HG03066 (cell line): ENCODE results near the gene PANX2.
"Not testable (repeated sequence)": the region's sequence is repeated elsewhere in the genome, so short reads cannot be mapped to it uniquely, and the experiment has no call there.

Source experiments
- ATAC-seq: cut with Tn5 transposase; IDR thresholded peaks from one replicate; pipeline ENCODE4 v1.9.1; 2021; ENCODE audit warnings: low read depth; ENCODE audit not compliant: unreplicated experiment

The PANX2 gene

DNA sequence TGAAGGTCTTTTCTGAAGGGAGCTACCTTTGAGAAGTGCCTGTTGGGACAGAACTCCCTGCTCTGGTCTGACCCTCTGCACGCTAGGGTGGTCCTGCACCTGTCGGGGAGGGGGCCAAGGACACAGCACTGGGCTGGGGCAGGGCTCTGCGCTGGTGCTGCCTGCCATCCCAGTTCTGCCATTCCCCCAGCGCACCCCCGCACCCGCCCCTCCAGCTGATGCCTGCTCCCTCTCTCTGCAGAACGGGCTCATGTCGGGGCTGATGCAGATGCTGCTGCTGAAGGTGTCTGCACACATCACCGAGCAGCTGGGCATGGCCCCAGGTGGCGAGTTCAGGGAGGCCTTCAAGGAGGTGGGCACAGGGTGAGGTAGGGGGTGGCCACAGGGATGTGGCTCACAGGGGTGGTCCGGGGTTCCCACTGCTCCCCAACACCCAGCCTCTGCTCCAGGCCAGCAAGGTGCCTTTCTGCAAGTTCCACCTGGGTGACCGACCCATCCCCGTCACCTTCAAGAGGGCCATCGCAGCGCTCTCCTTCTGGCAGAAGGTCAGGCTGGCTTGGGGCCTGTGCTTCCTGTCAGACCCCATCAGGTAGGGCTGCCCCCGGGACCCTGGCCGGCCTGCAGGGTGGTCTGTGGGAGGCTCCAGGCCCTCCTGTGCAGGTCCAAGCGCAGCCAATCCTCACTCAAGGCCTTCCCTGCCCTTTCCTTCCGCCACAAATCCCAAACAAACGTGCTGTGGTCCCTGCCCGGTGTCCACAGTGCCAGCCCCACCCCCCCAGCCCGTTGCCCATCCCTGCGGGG, 26.7 kb downstream of the PANX2 start:
- ATAC-seq = no peak

DNA sequence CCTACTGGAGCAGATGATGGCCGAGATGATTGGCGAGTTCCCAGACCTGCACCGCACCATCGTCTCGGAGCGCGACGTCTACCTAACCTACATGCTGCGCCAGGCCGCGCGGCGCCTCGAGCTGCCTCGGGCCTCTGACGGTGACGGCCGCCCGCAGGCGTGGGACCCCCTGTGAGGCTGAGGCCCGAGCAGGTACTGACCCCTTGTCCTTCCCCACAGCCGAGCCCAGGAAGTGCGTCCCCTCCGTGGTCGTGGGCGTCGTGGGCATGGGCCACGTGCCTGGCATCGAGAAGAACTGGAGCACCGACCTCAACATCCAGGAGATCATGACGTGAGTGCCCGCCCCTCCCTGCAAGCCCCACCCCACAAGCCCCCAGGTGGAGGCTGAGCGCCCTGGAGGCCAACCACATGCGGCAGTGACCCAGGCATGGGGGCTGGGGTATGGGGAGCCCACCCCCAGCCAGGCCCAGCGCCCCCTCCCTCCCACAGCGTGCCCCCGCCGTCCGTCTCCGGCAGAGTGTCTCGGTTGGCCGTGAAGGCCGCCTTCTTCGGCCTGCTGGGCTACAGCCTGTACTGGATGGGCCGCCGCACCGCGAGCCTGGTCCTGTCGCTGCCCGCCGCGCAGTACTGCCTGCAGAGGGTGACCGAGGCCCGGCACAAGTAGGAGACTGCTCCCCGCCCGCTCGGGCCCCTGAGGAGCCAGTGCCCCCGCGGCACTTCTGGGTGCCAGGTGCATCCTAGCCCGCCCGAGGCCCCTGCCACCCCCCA, 27.5 kb downstream of the PANX2 start:
- ATAC-seq = no peak

DNA sequence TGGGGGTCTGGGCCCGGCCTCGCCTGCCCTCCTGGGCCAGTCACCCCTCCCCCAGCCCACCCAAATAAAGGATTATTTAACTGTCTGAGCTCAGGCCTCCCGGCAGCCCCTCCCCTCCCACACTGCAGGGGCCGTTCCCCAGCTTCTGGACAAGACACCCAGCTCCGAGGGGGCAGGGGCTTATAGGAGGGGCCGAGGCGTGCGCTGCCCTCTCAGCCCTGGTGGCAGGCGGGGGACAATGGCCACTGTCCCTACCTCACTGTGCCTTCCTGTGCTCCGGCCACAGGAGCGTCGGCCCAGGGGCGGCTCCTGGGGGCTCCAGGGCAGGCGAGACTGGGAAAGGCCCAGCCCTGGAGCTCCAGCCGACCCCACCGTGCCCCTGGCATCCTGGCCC, 28.1 kb downstream of the PANX2 start:
- ATAC-seq = no peak

DNA sequence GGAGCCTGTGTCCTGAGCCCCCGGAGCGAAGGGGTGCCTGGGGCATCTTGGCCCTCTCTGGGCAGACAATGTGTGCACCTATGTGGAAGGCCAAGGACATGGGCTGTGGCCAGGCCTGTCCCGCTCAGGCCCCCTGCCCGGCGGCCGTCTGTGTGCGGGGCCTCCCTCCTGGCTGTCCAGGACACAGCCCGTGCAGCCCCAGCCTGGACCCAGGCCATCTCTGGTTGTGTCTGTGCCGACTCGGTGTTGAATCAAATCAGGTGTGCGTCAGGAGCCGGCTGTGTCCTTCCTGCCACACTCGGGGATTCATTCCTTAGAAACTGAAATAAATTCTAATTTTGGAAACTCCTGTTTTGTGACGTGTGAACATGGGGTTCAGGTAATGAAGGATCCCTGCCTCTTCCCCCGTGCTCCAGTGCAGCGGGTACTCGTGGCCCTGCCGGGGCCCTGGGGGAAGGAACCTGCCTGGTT, 28.8 kb downstream of the PANX2 start:
- ATAC-seq = no peak

DNA sequence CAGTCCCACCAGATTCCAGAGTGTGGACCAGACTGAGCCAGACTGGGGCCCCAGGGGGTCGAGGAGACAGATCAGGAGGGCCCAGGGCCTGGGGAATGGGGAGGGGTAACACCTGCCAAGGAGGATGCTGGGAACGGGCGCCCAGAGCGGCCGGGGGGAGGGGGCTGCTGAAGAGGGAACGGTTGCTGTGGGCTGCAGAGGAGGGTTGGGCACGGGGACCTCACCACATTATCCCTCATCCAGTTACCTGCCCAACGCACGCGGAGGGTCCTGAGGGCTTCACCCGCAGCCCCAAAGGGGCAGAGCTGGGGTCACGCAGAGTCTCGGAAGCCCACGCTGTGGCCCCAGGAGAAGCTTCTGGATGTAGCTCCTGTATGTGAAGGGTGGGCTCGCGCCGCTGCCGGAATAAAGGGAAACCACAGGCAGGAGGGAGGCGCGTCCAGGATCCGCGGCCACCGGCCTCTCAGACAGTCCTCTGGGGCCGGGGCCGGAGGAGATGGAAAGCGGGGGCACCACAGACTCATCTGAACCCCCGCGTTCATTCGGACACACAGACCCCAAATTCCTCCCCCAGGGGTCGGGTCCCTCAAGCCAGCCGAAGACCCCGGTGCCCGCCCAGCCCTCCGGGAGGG, 29.4 kb downstream of the PANX2 start:
- no peak for ATAC-seq

DNA sequence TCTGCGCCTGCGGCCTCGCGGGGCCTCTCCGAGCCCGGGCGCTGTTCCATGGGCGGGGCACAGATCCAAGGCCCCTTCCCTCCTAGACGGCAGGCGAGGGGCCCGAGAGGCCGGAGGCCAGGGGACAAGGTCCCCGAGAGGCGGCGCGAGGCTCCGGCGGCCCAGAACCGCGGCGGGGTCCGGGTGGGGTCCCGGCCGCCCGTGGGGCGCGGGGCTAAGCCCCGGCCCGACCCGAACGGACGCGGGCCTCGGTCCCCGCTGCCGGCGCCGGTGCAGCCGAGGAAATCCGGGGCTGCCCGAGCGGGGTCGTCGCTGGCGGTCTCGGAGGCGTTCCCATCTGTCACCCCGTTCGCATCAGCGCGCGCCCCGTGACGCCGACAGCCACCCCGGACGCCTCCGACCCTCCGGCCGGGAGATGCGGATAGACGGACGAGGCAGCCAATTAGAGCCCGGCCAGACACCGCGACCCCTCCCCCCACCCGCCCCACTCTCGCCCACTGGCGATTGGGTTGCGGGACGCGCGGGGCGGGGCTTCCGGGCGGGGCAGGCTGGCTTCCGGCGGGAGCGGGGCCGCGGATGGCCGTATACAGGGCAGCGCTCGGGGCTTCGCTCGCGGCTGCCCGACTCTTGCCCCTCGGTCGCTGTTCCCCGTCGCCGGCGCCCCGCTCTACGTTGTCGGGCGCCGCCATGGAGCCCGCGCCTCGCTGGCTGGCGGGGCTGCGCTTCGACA, 30.1 kb downstream of the PANX2 start, which contains the start of gene SELENOO:
SELENOO (plus strand) TSS at position 551 of the 730 bp plus-strand sequence; CDS start at position 577, 26 bp downstream.
- ATAC-seq = peak; percentile 69

DNA sequence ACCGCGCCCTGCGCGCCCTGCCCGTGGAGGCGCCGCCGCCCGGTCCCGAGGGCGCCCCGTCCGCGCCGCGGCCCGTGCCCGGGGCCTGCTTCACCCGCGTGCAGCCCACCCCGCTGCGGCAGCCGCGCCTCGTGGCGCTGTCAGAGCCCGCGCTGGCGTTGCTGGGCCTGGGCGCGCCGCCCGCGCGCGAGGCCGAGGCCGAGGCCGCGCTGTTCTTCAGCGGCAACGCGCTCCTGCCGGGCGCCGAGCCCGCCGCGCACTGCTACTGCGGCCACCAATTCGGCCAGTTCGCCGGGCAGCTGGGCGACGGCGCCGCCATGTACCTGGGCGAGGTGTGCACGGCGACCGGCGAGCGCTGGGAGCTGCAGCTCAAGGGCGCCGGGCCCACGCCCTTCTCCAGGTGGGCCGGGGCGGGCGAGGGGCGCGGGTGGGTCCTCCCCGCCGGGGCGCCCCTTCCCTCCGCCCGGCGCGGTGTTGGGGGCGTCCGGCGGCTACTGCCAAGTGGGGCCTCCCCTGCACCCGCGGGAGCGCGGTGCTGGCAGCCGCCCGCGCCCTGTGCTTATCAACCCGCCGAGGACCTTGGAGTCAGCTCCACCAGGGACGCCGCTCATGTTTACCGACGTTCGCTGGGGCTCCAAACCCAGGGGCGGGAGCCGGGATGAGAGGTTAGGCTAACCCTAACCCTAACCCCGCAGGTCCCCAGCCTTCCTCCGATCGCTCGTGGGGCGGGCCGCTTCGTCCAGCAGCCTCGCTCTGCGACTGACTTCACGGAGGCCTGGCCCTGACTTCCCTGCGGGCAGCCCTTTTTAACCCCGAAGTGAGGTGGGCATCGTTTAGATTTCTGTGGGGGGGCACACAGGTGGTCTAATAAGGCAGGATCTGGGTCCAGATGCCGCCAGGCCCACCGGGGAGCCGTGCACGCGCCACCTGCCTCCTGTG, 30.9 kb downstream of the PANX2 start:
- peak; percentile 17 for ATAC-seq

DNA sequence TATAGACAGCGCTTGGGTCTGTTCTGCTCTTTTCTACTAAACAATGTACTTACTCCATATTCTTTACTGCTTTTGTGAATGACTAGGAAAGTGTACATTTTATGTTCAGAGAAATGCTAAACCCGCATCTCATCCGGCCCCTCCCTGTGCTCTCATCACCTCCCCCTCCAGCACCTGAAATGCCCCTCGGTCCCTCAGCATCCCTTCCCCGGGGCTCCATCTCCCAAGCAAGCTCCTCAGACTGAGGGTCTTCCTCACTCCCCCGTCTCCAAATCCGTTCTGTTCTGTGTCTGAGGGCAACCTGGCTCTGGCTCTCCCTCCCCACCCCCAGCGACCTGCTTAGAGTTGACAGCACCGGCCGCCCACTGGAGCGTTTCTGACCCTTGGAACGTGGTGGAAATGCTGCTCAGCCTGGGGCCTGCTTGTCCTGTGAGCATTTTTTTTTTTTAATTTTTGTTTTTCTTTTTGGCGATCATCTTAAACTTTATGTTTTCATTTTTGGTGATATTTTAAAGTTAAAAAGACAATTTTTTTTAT, 31.7 kb downstream of the PANX2 start:
- no peak for ATAC-seq

DNA sequence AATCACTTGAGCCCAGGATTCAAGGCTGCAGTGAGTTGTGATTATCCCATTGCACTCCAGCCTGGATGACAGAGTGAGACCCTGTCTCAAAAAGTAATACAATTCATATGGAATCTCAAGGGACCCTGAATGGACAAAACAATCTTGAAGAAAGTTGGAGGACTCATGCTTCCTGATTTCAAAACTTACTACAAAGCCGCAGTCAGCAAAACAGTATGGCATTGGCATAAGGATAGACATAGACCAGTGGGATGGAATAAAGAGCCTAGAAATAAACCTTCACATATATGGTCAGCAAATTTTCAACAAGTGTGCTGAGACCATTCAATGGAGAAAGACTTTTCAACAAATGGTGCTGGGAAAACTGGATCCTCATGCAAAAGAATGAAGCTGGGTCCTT, 32.8 kb downstream of the PANX2 start:
- ATAC-seq = no peak

DNA sequence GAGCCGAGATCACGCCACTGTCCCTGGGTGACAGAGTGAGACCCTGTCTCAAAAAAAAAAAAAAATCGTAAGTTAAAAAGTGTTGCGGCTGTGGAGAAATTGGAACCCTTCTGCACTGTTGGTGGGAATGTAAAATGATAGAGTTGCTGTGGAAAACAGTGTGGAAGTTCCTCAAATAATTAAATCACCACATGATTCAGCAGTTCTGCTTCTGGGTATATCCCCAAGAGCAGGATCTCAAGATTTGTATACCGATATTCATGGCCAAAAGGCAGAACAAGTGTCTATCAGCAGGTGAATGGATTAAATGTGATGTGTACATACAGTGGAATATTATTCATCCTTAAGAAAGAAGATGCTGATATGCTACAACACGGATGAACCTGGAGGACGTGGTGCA, 34.0 kb downstream of the PANX2 start:
- ATAC-seq = no peak

DNA sequence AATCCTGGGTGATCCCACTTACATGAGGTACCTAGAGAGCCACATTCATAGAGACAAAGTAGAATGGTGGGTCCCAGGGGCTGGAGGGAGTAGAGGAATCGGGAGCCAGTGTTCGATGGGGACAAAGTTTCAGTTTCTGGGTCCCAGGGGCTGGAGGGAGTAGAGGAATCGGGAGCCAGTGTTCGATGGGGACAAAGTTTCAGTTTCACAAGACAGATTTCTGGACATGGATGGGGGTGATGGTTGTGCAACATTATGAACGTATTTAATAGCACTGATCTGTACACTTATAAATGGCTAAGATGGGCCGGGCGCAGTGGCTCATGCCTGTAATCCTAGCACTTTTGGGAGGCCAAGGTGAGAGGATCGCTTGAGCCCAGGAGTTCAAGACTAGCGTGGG, 34.5 kb downstream of the PANX2 start:
- ATAC-seq = not testable (repeated sequence)

DNA sequence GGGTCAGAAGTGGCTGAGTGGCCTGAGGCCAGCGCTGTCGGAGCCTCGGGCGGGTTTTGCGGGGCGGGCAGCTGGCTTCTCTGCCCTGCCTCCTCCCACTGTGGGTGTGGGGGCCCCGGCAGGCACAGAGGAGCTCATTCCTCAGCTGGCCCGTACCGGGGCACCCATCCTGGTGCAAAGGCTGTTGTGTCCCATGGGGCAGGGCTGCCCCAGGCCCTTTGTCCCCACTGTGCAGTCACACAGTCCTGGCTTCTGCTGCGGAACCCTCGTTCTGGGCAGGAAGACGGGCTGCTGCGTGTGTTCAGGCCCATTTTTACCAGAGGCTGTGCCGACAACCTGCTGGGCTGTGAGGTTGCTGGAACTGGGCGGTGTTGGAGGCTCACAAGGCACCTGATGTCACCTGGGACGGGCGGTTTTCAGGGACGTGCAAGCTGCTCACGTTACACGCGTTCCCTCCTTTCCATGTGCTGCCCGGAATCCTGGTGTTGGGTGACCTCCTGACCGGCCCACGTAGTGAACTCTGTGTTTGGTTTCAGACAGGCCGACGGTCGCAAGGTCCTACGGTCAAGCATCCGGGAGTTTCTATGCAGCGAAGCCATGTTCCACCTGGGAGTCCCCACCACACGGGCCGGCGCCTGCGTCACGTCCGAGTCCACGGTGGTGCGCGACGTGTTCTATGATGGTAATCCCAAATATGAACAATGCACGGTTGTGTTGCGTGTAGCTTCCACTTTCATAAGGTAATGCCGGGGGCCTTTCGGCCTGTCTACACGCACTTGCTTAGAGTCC, 35.4 kb downstream of the PANX2 start:
- no peak for ATAC-seq

DNA sequence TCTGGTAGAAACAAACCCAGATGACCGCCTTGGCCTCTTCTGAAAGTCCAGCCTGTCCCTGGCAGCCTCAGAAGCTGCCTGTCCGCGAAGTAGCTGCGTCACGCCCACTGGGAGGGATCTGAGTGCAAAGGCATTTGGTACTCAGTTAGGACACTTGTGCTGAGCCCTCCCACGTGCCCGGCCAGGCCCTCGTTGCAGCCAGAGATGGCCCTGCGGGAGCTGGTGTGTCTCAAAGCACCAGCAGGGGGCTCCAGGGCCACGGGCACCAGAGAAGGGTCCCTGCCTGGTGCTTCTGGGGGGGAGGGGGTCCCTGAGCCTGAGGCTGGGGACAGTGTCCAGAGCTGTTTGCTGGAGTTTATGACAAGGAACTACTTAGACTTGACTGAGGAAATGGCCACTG, 36.1 kb downstream of the PANX2 start:
- ATAC-seq = no peak

DNA sequence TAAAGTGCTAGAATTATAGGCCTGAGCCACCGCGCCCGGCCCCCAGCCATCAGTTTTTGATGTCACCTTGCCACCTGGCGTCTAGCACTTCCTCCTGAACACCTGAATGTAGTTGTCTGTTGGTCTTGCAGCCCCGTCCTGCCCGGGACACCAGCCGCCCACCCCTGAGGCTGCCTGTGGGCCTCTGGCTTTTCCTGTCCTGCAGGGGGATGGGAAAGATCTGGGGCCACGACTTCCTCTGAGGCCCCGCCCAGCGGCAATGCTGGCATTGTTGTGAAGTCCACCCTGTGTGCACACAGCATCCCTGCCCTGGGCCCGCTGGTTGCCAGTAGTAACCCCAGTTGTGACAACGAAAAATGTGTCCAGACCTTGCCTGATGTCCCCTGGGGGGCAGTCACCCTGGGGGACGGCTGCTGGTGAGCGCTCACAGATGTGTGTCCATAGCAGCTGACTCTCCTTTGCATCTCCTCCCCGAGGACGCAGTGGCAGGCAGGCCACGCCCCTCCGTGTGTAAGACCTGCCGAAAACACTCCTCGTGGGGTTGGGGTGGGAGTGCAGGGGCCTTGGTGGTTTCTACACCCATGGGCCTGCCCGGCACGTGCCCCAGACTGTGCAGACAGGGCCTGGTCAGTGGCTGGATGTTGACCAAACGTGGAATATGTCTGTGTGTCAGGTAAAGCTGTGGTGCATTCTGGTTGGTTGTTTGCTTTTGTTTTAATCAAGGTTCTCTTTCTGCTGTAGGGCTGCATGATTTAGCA, 37.0 kb downstream of the PANX2 start:
- ATAC-seq = no peak

DNA sequence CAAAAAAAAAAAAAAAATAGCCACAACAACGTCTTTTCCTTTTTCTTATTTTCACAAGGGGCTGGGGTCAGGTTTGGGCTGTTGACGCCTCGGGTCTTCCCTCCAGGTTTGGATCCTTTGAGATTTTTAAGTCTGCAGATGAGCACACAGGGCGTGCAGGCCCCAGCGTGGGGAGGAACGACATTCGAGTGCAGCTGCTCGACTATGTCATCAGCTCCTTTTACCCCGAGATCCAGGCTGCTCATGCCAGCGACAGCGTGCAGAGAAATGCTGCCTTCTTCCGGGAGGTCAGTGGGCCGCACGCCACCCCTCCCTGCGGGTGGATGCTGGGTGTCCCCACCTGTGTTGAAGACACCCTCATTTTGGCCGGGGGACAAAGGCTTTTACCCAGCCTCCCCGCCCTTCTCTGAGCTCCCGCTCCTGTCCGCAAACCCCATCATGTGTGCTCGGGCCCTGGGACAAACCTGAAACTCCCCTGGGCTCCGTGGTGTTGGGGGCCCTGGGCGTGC, 38.0 kb downstream of the PANX2 start:
- ATAC-seq = no peak

DNA sequence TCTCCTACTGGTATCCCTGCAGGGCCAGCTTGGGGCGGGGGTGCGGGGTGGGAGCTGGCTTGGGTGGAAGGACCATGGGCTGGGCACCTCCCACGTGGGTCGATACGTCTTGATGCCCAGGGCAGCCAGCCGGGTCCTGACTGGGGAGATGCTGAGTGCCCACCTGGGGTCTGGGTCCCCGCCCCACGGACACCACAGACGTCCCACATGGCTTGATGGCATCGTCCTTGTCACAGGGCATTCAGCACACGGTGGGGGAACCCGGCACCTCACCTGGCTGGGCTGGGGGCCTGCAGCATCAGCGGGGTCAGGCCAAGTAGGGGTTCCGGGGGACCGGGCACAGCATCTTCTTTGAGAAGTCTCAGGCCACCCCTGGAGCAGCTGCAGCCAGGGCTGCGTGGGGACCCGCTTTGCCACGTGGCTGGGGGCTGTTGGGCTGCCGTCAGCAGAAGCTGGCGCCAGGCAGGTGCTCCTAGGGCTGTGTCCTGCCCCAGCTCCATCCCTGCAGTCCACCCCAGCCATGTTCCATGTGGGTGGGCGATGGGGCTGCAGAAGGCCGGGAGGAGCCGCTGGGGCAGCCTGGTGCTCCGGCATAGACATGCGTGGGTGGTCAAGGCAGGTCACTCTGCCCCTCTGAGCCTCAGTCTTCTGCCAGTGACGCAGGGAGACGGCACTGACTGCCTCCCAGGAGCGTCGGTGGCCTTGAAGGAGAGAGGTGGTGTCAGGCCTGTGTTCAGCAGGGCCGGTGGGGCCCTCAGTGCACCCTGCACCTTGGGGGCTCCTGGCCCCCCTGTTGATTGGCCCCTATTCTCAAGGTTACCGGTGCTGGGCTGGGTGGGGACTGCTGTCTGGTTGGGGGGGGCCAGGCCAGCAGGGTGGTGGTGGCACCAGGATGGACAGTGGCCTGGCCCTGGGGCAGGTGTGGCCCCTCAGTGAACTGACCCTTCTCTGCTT, 38.7 kb downstream of the PANX2 start:
- ATAC-seq = no peak
